HG03039 (cell line): ENCODE results near the gene APBA1.
"Not testable (repeated sequence)": the region's sequence is repeated elsewhere in the genome, so short reads cannot be mapped to it uniquely, and the experiment has no call there.

ENCODE experiments used
- ATAC-seq: cut with Tn5 transposase; IDR thresholded peaks from one replicate; pipeline ENCODE4 v1.9.1; 2021; ENCODE audit warnings: mild to moderate bottlenecking, moderate library complexity; ENCODE audit not compliant: unreplicated experiment

APBA1 gene

DNA sequence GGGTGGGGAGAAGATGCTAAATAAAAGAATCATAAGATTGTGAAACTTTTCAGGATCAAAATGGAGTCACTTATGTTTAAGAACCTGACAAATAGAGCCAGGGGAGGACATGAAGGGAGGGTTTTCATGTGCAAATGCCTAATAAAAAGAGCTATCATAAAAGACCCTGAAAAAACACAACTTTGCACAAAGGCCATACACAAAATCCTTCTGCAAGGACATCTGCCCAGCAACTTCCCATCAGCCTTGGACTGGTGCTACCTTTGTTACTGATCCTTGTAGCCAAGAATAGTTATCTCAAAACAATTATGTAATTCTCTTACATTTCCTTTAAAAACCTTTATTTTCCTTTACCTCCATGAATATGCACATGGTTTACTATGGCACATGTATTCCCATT is 63.0 kb downstream of the APBA1 start:
- no peak for ATAC-seq

DNA sequence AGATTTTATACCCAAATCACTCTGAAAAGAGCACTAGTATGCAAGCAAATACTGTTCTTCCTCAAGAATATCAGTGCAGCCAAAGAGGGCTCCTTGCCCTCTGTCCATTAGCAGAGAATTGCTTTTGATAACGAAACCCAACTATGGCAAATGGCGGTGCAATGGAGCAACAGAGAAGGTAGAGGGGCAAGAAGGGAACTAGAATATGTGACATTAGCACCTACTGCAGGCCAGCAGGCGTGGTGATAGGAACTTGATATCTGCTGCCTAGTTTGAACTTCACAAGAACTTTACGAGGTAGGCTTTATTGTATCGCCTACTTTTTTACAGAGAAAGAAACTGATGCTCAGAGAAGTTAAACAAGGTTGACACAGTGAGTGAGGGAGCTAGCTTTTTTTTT is 66.1 kb downstream of the APBA1 start:
- ATAC-seq = no peak

- ATAC-seq = no peak
Measured at GRCh38 chr9:69605406-69605805, 66.8 kb downstream of the APBA1 start.

- ATAC-seq = no peak
Measured at GRCh38 chr9:69604568-69605219, 67.5 kb downstream of the APBA1 start.

DNA sequence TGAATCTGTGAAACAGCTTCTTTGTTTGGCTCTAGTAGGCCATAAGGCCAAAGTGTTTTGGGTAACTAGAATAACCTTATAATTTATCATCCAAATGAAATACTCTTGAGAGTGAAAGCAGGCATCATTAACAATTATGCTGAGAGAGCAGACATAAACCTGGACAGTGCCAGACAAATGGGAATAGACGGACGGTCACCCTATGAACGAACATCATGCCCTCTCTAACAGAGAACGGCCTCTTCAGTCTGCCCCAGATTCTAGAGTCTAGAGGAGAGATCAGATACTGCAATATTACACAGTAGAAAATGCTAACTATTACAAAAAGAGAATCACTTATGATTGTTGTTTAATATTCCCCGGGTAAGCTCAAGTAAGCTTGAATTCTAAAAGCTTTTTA is 68.5 kb downstream of the APBA1 start:
- ATAC-seq = no peak

GRCh38 chr9:69602773-69603172 is 69.4 kb downstream of the APBA1 start:
- ATAC-seq = no peak

GRCh38 chr9:69601698-69602097 is 70.5 kb downstream of the APBA1 start:
- no peak for ATAC-seq

- no peak for ATAC-seq
Measured at GRCh38 chr9:69600314-69601047, 71.7 kb downstream of the APBA1 start.

- ATAC-seq = no peak
Measured at GRCh38 chr9:69599232-69599971, 72.8 kb downstream of the APBA1 start.

GRCh38 chr9:69596906-69597305 is 75.3 kb downstream of the APBA1 start:
- ATAC-seq = not testable (repeated sequence)

DNA sequence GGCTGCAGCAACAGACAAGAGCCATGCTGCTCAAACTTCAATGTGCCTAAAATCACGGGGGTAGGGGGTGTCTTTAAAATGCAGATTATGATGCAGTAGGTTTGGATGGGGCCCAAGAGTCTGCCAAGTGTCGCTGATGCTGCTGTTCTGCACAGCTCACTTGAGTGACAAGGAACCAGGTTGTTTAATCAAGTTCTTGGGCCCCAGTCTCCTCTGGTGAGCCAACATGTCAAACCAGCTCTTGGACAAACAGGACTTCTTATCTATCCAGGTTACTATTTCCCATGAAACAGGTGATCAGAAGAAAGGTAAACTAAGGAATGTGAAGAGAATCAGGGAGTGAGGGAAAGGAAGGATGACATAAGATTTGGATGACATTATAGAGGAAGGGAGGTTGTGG is 78.0 kb downstream of the APBA1 start:
- ATAC-seq = no peak

GRCh38 chr9:69593756-69594155 is 78.4 kb downstream of the APBA1 start:
- ATAC-seq = no peak

DNA sequence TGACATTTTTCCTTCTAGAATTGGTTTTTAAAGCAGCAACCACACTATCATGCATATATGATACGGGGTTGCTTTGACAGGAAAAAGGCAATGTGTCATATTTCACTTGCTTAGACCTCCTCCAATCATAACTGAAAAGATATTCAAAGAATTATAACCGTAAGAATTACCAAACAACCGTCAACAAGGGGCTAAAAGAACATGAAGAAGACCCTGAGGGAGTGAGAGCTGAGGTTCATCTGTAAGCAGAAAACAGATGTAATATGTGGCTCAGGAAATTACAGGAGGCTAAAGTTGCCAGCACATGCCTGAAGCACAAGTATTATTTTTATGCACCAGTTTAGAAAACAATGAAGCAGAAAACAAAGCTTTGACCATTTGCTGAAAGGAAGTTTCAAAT is 78.9 kb downstream of the APBA1 start:
- no peak for ATAC-seq

GRCh38 chr9:69590266-69590665 is 81.9 kb downstream of the APBA1 start:
- ATAC-seq = no peak

- no peak for ATAC-seq
Measured at GRCh38 chr9:69589156-69589555, 83.0 kb downstream of the APBA1 start.

- ATAC-seq = no peak
Measured at GRCh38 chr9:69585571-69585970, 86.6 kb downstream of the APBA1 start.

DNA sequence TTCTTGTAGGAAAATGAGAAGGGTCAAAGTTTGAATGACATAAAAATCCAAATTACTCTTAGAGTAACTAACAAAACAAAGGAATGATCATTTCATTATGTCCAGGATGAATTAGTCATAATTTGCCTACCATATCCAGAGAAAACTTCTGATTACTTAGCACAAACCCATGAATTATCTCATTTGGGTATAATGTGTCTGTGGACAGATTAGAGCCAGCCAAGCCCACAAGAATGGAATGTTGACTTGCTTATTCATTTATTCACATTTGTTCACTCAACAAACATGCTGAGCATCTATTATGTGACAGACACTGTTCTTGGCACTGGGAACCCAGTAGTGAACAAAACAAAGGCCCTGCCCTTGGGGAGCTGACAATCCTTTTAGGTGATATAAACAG is 87.4 kb downstream of the APBA1 start:
- ATAC-seq = no peak

GRCh38 chr9:69583645-69584234 is 88.4 kb downstream of the APBA1 start:
- ATAC-seq = no peak

DNA sequence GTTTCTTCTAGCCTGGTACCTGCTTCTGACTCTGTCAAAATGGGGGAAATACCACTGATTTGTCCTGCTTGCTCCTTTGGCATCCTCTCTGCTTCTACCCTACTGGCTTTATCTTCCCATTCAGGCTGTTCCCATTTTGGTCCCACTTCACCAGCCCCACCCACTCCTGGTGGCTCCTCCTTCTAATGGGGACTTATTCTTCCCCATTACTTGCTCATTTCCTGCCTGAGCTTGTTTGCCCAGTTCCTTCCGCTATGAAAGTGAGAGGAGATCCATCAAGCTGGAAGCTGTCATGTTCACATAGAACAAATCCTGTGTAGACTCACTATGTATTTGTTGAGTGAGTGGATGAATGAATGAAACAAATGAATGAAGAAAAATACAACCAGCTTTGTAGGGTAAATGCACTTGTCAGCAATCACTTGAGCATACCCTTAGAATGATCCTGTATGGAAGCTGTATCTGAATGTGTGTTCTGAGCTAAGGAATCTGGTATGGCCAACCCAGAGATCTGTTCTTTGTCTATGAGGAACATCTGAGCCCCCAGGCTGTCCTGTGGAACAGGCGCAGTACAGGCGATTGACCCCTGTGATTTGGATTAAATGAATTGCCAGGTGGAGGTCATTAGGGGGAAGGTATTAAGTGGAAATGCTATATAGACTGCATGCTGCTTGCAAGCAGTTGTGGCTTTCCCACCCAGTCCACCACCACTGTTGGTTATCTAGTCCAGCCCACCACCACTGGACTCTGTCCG is 89.5 kb downstream of the APBA1 start:
- no peak for ATAC-seq

DNA sequence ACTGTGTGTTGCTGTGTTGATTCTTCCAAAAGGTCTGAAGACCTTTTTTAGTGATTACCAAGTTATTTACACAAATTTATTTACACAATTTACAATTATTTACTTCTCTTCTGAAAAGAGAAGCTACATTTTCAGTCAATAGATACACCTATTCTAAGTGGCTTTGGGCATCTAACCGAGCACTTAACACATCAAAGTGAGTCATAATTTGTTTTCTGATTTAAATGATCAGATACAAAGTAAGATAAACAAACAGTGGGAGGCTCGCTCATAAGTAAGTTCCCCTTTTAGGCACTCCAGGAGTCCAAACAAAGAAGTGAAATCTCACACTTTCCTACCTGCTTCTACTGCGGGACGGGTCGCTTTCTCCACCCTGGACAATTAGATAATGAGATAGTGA is 90.2 kb downstream of the APBA1 start:
- ATAC-seq = no peak
